GM12872 (cell line): ENCODE data around the gene VGLL4.

Experiments used
- CTCF ChIP-seq: IDR thresholded peaks from 3 replicates; pipeline ENCODE4 v1.5.1; 2011; ENCODE audit warnings: low read depth, mild to moderate bottlenecking, low read length, moderate library complexity; ENCODE audit not compliant: insufficient read depth

VGLL4 gene

GRCh38 chr3:11613851-11614487 is 29.7 kb downstream of the VGLL4 start:
- no peak for TF ChIP-seq CTCF

GRCh38 chr3:11613319-11613718 is 30.4 kb downstream of the VGLL4 start:
- no peak for TF ChIP-seq CTCF

DNA sequence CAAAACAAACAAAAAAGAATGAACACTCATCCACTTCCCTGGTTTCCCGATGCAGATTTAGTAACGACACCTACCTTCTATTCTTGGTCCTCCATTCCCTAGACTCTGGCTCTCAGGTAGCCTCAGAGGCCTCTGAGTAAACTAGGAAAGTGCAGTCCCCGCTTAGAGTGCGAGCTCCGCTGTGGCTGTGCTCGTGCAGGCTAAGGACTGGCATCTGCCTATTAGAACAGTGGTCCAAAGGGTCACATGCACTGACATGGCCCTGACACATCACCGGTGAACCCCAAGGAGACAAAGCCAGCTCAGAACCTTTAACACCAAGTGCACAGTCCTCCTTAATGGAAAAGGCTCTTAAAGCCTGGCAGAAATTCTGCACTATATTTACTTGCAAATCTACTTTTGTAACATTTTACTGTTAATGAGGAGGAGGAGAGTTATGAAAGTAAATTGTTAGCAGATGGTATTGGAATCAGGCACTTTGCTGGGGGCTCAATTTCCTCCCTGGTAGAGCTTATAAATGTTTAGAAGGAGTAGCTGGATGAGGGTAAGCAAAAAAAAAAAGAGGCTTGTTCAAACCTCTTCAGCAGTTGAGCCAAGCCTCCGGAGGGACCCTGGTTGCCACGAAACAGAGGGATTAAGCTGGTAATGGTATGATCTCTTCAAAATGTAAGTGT is 31.1 kb downstream of the VGLL4 start:
- TF ChIP-seq CTCF = no peak

GRCh38 chr3:11611341-11611799 is 32.3 kb downstream of the VGLL4 start:
- TF ChIP-seq CTCF = no peak

DNA sequence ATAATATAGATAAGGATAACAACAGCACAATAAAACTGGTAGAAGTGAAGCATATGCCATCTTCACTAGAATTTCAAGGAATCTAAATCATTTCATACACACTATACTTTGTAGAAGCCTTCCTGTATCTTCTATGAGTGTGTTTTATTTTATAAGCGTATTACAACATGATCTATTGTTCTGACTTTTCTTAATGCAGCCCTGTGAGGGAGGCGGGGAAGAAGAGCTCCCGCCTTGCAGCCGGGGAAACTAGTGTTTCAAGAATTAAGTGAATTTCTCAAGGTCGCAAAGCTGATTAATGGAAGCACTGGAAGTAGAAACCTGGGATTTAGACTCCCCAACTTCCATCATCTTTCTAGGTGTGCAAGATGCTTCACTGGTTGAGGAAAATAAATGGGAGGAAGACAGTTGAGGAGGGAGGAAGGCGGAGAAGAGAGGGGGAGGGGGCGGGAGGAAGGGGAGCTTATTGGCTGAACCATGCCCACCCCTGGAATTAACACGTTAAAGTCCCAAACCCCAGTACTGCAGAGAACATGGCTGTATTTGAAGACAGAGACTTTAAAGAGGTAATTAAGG is 32.9 kb downstream of the VGLL4 start:
- no peak for TF ChIP-seq CTCF

GRCh38 chr3:11610044-11610671 is 33.6 kb downstream of the VGLL4 start:
- TF ChIP-seq CTCF = no peak

DNA sequence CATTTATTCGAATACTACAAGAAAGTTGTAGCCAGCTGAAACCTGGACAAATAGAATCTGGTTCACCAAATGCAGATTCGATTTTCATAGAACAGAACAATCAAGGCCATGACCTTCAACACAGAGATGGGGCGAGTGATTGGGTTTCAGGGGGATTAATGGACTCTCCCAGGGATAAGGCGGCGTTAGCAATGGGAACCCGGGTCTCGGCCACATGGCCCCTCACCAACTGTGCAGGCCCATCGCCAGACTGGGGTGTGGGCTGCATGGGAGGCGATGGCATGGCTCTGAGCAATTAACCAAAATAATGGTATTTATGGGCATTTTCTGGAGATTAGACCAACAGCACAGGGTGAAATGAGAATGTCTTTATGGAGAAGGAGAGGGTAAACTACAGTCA is 34.2 kb downstream of the VGLL4 start:
- TF ChIP-seq CTCF = no peak
